CD14-positive monocyte (primary cell): ENCODE results near the gene PCDHGB6. TPM values are rescaled to one million over a fixed set of nuclear protein-coding genes. Genes with fewer than 3 reads are reported as not detected.
"Not testable (repeated sequence)": the region's sequence is repeated elsewhere in the genome, so short reads cannot be mapped to it uniquely, and the experiment has no call there.

Experiments
- DNase-seq, 3 donors: peaks; one replicate each; pipeline ENCODE4 v3.0.0-alpha.2; 2011 to 2022
- H2AFZ ChIP-seq: 2 replicates; pipeline ENCODE4 v1.6.0; 2012; ENCODE audit warnings: mild to moderate bottlenecking, low read depth, low read length, inconsistent platforms; ENCODE audit not compliant: insufficient read depth, poor library complexity, severe bottlenecking
- H3K27ac ChIP-seq, 2 donors: 1 replicate in 1 of 2; 2 replicates in 1 of 2; pipeline ENCODE4 v1.5.1; 2012 to 2013; ENCODE audit warnings: low read length in 2 of 2, control low read depth in 1 of 2, inconsistent platforms in 1 of 2, low read depth in 1 of 2, mild to moderate bottlenecking in 1 of 2
- H3K27me3 ChIP-seq, 2 donors: one replicate each; pipeline versions ENCODE4 v1.6.0 to v1.6.1; 2011 to 2013; ENCODE audit warnings: low read length in 2 of 2; ENCODE audit not compliant: control insufficient read depth in 2 of 2, insufficient read depth in 2 of 2
- H3K36me3 ChIP-seq, 2 donors: replicated peaks in 1 of 2; 1 replicate in 1 of 2; 2 replicates in 1 of 2; pipeline versions ENCODE4 v1.5.1 to v1.6.1; 2012 to 2013; ENCODE audit warnings: low read length in 2 of 2, control low read depth in 1 of 2, inconsistent platforms in 1 of 2, mild to moderate bottlenecking in 1 of 2; ENCODE audit not compliant: insufficient read depth in 2 of 2, control insufficient read depth in 1 of 2
- H3K4me1 ChIP-seq, 2 donors: 1 replicate in 1 of 2; 2 replicates in 1 of 2; pipeline versions ENCODE4 v1.5.1 to v1.6.1; 2012 to 2013; ENCODE audit warnings: low read length in 2 of 2, control low read depth in 1 of 2, inconsistent platforms in 1 of 2, mild to moderate bottlenecking in 1 of 2, moderate library complexity in 1 of 2; ENCODE audit not compliant: insufficient read depth in 2 of 2, control insufficient read depth in 1 of 2
- H3K4me2 ChIP-seq: replicated peaks from 2 replicates; pipeline ENCODE3; 2012; ENCODE audit warnings: low read length, moderate library complexity, mild to moderate bottlenecking; ENCODE audit not compliant: poor library complexity, severe bottlenecking; ENCODE audit errors: extremely low read depth
- H3K4me3 ChIP-seq, 3 experiments: fragments of 200-600 bp in 1 of 3; sonication (generic) in 1 of 3; replicated peaks in 1 of 3; 1 replicate in 2 of 3; 2 replicates in 1 of 3; pipeline ENCODE4 v1.5.1; 2011 to 2013; ENCODE audit warnings: low read length in 3 of 3, mild to moderate bottlenecking in 3 of 3, control low read depth in 2 of 3, low read depth in 2 of 3, inconsistent platforms in 1 of 3, moderate library complexity in 1 of 3
- H3K79me2 ChIP-seq: 2 replicates; pipeline ENCODE4 v1.6.0; 2012; ENCODE audit warnings: mild to moderate bottlenecking, control low read depth, inconsistent platforms, low read length, moderate library complexity; ENCODE audit not compliant: insufficient read depth
- H3K9ac ChIP-seq: 2 replicates; pipeline ENCODE4 v1.6.0; 2017; ENCODE audit warnings: low read length, mild to moderate bottlenecking; ENCODE audit not compliant: insufficient read depth, poor library complexity, severe bottlenecking
- H3K9me3 ChIP-seq, 2 donors: replicated peaks in 1 of 2; 1 replicate in 1 of 2; 2 replicates in 1 of 2; pipeline versions ENCODE4 v1.5.1 to v1.6.1; 2012 to 2013; ENCODE audit warnings: low read length in 2 of 2, control low read depth in 1 of 2; ENCODE audit not compliant: control insufficient read depth in 1 of 2, insufficient read depth in 1 of 2
- H4K20me1 ChIP-seq: 2 replicates; pipeline ENCODE4 v1.6.0; 2012; ENCODE audit warnings: mild to moderate bottlenecking, low read length, control low read depth, moderate library complexity; ENCODE audit not compliant: insufficient read depth
- H3K27ac Mint-ChIP-seq, 7 donors: one replicate each; pipeline ENCODE4 v1.8.0; 2020; ENCODE audit warnings: mild to moderate bottlenecking in 7 of 7, mixed read lengths in 7 of 7, moderate library complexity in 6 of 7, inconsistent platforms in 2 of 7
- H3K27me3 Mint-ChIP-seq, 3 donors: one replicate each; pipeline ENCODE4 v1.8.0; 2021 to 2022; ENCODE audit warnings: low read depth in 3 of 3, mild to moderate bottlenecking in 3 of 3, mixed read lengths in 3 of 3, moderate library complexity in 3 of 3, inconsistent platforms in 1 of 3
- H3K36me3 Mint-ChIP-seq, 2 donors: one replicate each; pipeline ENCODE4 v1.8.0; 2020; ENCODE audit warnings: mixed read lengths in 2 of 2, inconsistent platforms in 1 of 2, mild to moderate bottlenecking in 1 of 2
- H3K4me1 Mint-ChIP-seq: one replicate; pipeline ENCODE4 v1.8.0; 2020; ENCODE audit warnings: mild to moderate bottlenecking, mixed read lengths
- H3K4me3 Mint-ChIP-seq, 2 donors: one replicate each; pipeline ENCODE4 v1.8.0; 2020; ENCODE audit warnings: mild to moderate bottlenecking in 2 of 2, mixed read lengths in 2 of 2, moderate library complexity in 1 of 2
- H3K9me3 Mint-ChIP-seq, 7 donors: one replicate each; pipeline ENCODE4 v1.8.0; 2020 to 2022; ENCODE audit warnings: mixed read lengths in 7 of 7, mild to moderate bottlenecking in 6 of 7, moderate library complexity in 6 of 7, inconsistent platforms in 2 of 7
- WGBS: methylation state at CpG from one replicate; pipeline ENCODE4 v1.1.5; 2013; ENCODE audit warnings: missing lambda C conversion rate; ENCODE audit not compliant: insufficient coverage; 5-methylcytosine and 5-hydroxymethylcytosine counted together
- intact Hi-C, 2 donors: fragments of 100-400 bp; cut with micrococcal nuclease; formaldehyde crosslinking; loops; one replicate each; pipeline versions ENCODE4 v1.15.0 to v1.15.1; 2023
- polyA plus RNA-seq, 3 donors: library from polyadenylated mRNA; depleted of rRNA in 1 of 3; unstranded in 2 of 3; stranded (reverse) in 1 of 3; fragments of 300-500 nt in 2 of 3; fragments of >200 nt in 1 of 3; fragmentation: Illumina TruSeq in 2 of 3; gene quantifications; 1 replicate in 2 of 3; 2 replicates in 1 of 3; pipeline ENCODE4 v1.2.3, GENCODE V29; 2012 to 2021
- TF ChIP-seq, protein P1 (sequence below): fragments of 200-600 bp; IDR thresholded peaks from one replicate; pipeline ENCODE4 v1.8.0; 2022; ENCODE audit warnings: antibody characterized with exemption, mild to moderate bottlenecking

The PCDHGB6 gene
- polyA plus RNA-seq, 3 donors: 0.01 to 0.06 TPM; not detected in 1

GRCh38 chr5:141392429-141393198 is 15.2 kb upstream of the PCDHGB6 start, which contains the start of gene PCDHGA8:
Gene PCDHGA8, plus strand, starts transcription at chr5:141392633. Its CDS starts 181 bp downstream, at chr5:141392814.
- no peak within 1 kb of the TSS for H3K4me3 ChIP-seq
- Mint-ChIP-seq H3K4me3 (peak within 1 kb of the TSS; percentile 42 to 69), H3K27ac (no peak within 1 kb of the TSS), H3K27me3 (peaks cover 59 to 88% (median 84%) of the 10 kb centered on the region in 3 donors), H3K4me1 (peaks cover 5% of the 10 kb centered on the region), H3K9me3 (peaks cover 41 to 79% (median 64%) of the 10 kb centered on the region in 7 donors), H3K36me3 (peaks cover 7 to 12% of the 10 kb centered on the region in 2 donors)
- peaks cover 53 to 97% of the 10 kb centered on the region in 2 donors for H3K27me3 ChIP-seq
- 31% methylated on average over 23 of the region's 38 CpGs for WGBS
- TF ChIP-seq, protein P1, sequence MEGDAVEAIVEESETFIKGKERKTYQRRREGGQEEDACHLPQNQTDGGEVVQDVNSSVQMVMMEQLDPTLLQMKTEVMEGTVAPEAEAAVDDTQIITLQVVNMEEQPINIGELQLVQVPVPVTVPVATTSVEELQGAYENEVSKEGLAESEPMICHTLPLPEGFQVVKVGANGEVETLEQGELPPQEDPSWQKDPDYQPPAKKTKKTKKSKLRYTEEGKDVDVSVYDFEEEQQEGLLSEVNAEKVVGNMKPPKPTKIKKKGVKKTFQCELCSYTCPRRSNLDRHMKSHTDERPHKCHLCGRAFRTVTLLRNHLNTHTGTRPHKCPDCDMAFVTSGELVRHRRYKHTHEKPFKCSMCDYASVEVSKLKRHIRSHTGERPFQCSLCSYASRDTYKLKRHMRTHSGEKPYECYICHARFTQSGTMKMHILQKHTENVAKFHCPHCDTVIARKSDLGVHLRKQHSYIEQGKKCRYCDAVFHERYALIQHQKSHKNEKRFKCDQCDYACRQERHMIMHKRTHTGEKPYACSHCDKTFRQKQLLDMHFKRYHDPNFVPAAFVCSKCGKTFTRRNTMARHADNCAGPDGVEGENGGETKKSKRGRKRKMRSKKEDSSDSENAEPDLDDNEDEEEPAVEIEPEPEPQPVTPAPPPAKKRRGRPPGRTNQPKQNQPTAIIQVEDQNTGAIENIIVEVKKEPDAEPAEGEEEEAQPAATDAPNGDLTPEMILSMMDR: peak; percentile 12
- no peak within 1 kb of the TSS for H3K27ac ChIP-seq
- H3K36me3 ChIP-seq: no peaks in the 10 kb centered on the region
- H3K79me2 ChIP-seq: no peaks in the 10 kb centered on the region
- intact Hi-C loops: no loop called here
- no peaks in the 10 kb centered on the region for H4K20me1 ChIP-seq
- peaks cover 50 to 92% of the 10 kb centered on the region in 2 donors for H3K9me3 ChIP-seq
- no peak within 1 kb of the TSS for H2AFZ ChIP-seq
- no peaks in the 10 kb centered on the region for H3K4me1 ChIP-seq
- H3K4me2 ChIP-seq: no peak within 1 kb of the TSS
- no peak for DNase-seq
- H3K9ac ChIP-seq: no peak within 1 kb of the TSS

- no peak overlapping the region for H2AFZ ChIP-seq
- Mint-ChIP-seq H3K4me3 (peak overlapping the region in 1 of 2 donors; percentile 69), H3K27me3 (peaks cover 62 to 89% (median 86%) of the 10 kb centered on the region in 3 donors), H3K9me3 (peaks cover 41 to 79% (median 64%) of the 10 kb centered on the region in 7 donors), H3K27ac (no peak overlapping the region), H3K36me3 (peaks cover 7 to 12% of the 10 kb centered on the region in 2 donors), H3K4me1 (peaks cover 5% of the 10 kb centered on the region)
- no peaks in the 10 kb centered on the region for H3K36me3 ChIP-seq
- no peak overlapping the region for H3K27ac ChIP-seq
- no peaks in the 10 kb centered on the region for H3K4me1 ChIP-seq
- H3K79me2 ChIP-seq: no peaks in the 10 kb centered on the region
- TF ChIP-seq, protein P1: no peak
- H3K9ac ChIP-seq: no peak overlapping the region
- peaks cover 52 to 97% of the 10 kb centered on the region in 2 donors for H3K27me3 ChIP-seq
- DNase-seq: no peak
- H3K4me3 ChIP-seq: no peak overlapping the region
- H4K20me1 ChIP-seq: no peaks in the 10 kb centered on the region
- 45% methylated on average over 15 of the region's 21 CpGs for WGBS
- H3K9me3 ChIP-seq: peaks cover 51 to 91% of the 10 kb centered on the region in 2 donors
- intact Hi-C loops: no loop called here
- no peak overlapping the region for H3K4me2 ChIP-seq
Measured at GRCh38 chr5:141393267-141393666, 14.6 kb upstream of the PCDHGB6 start.

GRCh38 chr5:141394401-141395187 is 13.2 kb upstream of the PCDHGB6 start:
- H3K79me2 ChIP-seq, H2AFZ ChIP-seq, H4K20me1 ChIP-seq, H3K9ac ChIP-seq, intact Hi-C loops, H3K4me1 ChIP-seq, H3K36me3 ChIP-seq, H3K4me3 ChIP-seq, DNase-seq, H3K4me1 Mint-ChIP-seq, H3K4me2 ChIP-seq, H3K27ac Mint-ChIP-seq, H3K27ac ChIP-seq: not testable (repeated sequence)
- peaks cover 64 to 89% (median 86%) of the 10 kb centered on the region in 3 donors for H3K27me3 Mint-ChIP-seq
- WGBS: 30% methylated on average over 30 of the region's 53 CpGs
- H3K9me3 ChIP-seq: peaks cover 50 to 91% of the 10 kb centered on the region in 2 donors
- peak overlapping the region in 1 of 2 donors; percentile 72 for H3K4me3 Mint-ChIP-seq
- peaks cover 39 to 79% (median 64%) of the 10 kb centered on the region in 7 donors for H3K9me3 Mint-ChIP-seq
- peaks cover 7 to 11% of the 10 kb centered on the region in 2 donors for H3K36me3 Mint-ChIP-seq
- H3K27me3 ChIP-seq: peaks cover 54 to 97% of the 10 kb centered on the region in 2 donors
